HCT116 (cell line): ENCODE results near the gene ANXA4. TPM values are rescaled to one million over a fixed set of nuclear protein-coding genes. Genes with fewer than 3 reads are reported as not detected.

Experiments
- ATAC-seq: fragments of 200-7000 bp; cut with Tn5 transposase; 2 replicates; pipeline ENCODE4 v1.9.1; 2020; ENCODE audit warnings: mild to moderate bottlenecking, moderate library complexity
- BruUV-seq: library from RNA; stranded (reverse); fragments of 400-500 nt; replicated peaks from 2 replicates; lab custom pipeline; 2021; lab: Mats Ljungman, UMichigan
- CTCF ChIA-PET: fragments of 300-600 bp; sonication (Branson Sonifier 250); formaldehyde crosslinking; loops from one replicate; lab custom pipeline; 2021; ENCODE audit warnings: antibody characterized with exemption; lab: Charles Lee
- POLR2A ChIA-PET: fragments of 300-600, 350-600 bp; sonication (Branson Sonifier 250); formaldehyde crosslinking; loops from one replicate; lab custom pipeline; 2021; ENCODE audit warnings: antibody characterized with exemption; lab: Charles Lee
- RAD21 ChIA-PET, 2 experiments: fragments of 300-600 bp; sonication (Branson Sonifier 250); formaldehyde crosslinking; loops; one replicate each; lab custom pipeline; 2023; ENCODE audit warnings: low total read pairs in 2 of 2; ENCODE audit not compliant: uncharacterized antibody in 2 of 2, unreplicated experiment in 2 of 2, low non-redundant PET in 1 of 2; lab: Charles Lee
- DNase-seq: peaks from one replicate; pipeline ENCODE4 v3.0.0-alpha.2; 2010; ENCODE audit warnings: low read depth, low spot score
- H2AFZ ChIP-seq: fragments of 200-600 bp; shearing (Covaris generic), sonication (generic); 2 replicates; pipeline ENCODE4 v1.6.1; 2017; ENCODE audit warnings: low read depth, mixed run types, mixed read lengths, antibody characterized with exemption, low read length; ENCODE audit not compliant: poor library complexity, severe bottlenecking
- H3K27ac ChIP-seq: 2 replicates; pipeline ENCODE4 v1.5.1; 2012; ENCODE audit warnings: low read depth, low read length
- H3K27me3 ChIP-seq: fragments of 200-600 bp; sonication (generic); 2 replicates; pipeline ENCODE4 v1.6.1; 2016; ENCODE audit warnings: mixed run types, low read length, mixed read lengths; ENCODE audit not compliant: insufficient read depth
- H3K36me3 ChIP-seq, 2 experiments: fragments of 200-500 bp in 1 of 2; fragments of 200-600 bp in 1 of 2; sonication (Bioruptor generic) in 1 of 2; sonication (generic) in 1 of 2; 2 replicates each; pipeline versions ENCODE4 v1.5.1 to v1.6.1; 2014 to 2016; ENCODE audit warnings: low read length in 2 of 2, inconsistent platforms in 1 of 2, mixed read lengths in 1 of 2, mixed run types in 1 of 2; ENCODE audit not compliant: insufficient read depth in 2 of 2, control insufficient read depth in 1 of 2
- H3K4me1 ChIP-seq, 2 experiments: fragments of 200-600 bp in 1 of 2; sonication (generic) in 1 of 2; 2 replicates each; pipeline versions ENCODE4 v1.5.1 to v1.6.1; 2012 to 2017; ENCODE audit warnings: low read length in 2 of 2, inconsistent platforms in 1 of 2, mild to moderate bottlenecking in 1 of 2, mixed read lengths in 1 of 2, mixed run types in 1 of 2, moderate library complexity in 1 of 2; ENCODE audit not compliant: insufficient read depth in 2 of 2, control insufficient read depth in 1 of 2
- H3K4me2 ChIP-seq: fragments of 200-600 bp; sonication (generic); 2 replicates; pipeline ENCODE4 v1.6.1; 2017; ENCODE audit warnings: mixed run types, low read length, mixed read lengths
- H3K4me3 ChIP-seq, 2 experiments: fragments of 200-600 bp in 1 of 2; sonication (generic) in 1 of 2; replicated peaks in 1 of 2; 2 replicates each; pipeline ENCODE4 v1.5.1; 2011 to 2016; ENCODE audit warnings: low read length in 2 of 2, control low read depth in 1 of 2, low read depth in 1 of 2, mild to moderate bottlenecking in 1 of 2, mixed read lengths in 1 of 2, mixed run types in 1 of 2
- H3K79me2 ChIP-seq: fragments of 200-600 bp; sonication (generic); 2 replicates; pipeline ENCODE4 v1.6.1; 2017; ENCODE audit warnings: mild to moderate bottlenecking, mixed run types, low read length, moderate library complexity, mixed read lengths; ENCODE audit not compliant: insufficient read depth
- H3K9ac ChIP-seq: fragments of 200-600 bp; sonication (generic); 2 replicates; pipeline ENCODE4 v1.6.1; 2016; ENCODE audit warnings: low read length, mixed read lengths
- H3K9me2 ChIP-seq: fragments of 200-600 bp; sonication (generic), shearing (Covaris generic); 2 replicates; pipeline ENCODE4 v1.6.1; 2017; ENCODE audit warnings: mixed run types, mild to moderate bottlenecking, moderate library complexity; ENCODE audit not compliant: insufficient read depth
- H3K9me3 ChIP-seq, 2 experiments: fragments of 200-500 bp in 1 of 2; fragments of 200-600 bp in 1 of 2; sonication (Bioruptor generic) in 1 of 2; sonication (generic) in 1 of 2; 2 replicates each; pipeline ENCODE4 v1.6.1; 2014 to 2017; ENCODE audit warnings: low read length in 2 of 2, mixed read lengths in 2 of 2, inconsistent platforms in 1 of 2, low read depth in 1 of 2, mild to moderate bottlenecking in 1 of 2, mixed run types in 1 of 2, moderate library complexity in 1 of 2; ENCODE audit not compliant: control insufficient read depth in 1 of 2, insufficient read depth in 1 of 2
- H4K20me1 ChIP-seq: fragments of 200-600 bp; sonication (generic), shearing (Covaris generic); 2 replicates; pipeline ENCODE4 v1.6.1; 2017; ENCODE audit warnings: mixed run types, mild to moderate bottlenecking, moderate library complexity; ENCODE audit not compliant: insufficient read depth
- CBX3 ChIP-seq: IDR thresholded peaks from 2 replicates; pipeline ENCODE4 v1.6.1; 2012; ENCODE audit warnings: low read depth
- ELF1 ChIP-seq: IDR thresholded peaks from 2 replicates; pipeline ENCODE4 v1.6.1; 2012; ENCODE audit warnings: low read depth, borderline replicate concordance
- SP1 ChIP-seq: IDR thresholded peaks from 2 replicates; pipeline ENCODE4 v1.6.1; 2012; ENCODE audit warnings: low read depth
- SRF ChIP-seq: IDR thresholded peaks from 2 replicates; pipeline ENCODE4 v1.6.1; 2012; ENCODE audit warnings: low read depth
- ZBTB33 ChIP-seq: IDR thresholded peaks from 2 replicates; pipeline ENCODE4 v1.6.1; 2011; ENCODE audit warnings: mild to moderate bottlenecking, low read length, moderate library complexity; ENCODE audit not compliant: insufficient replicate concordance; ENCODE audit errors: extremely low read depth
- intact Hi-C: fragments of 100-400 bp; cut with micrococcal nuclease; formaldehyde crosslinking; loops from 2 replicates; pipeline ENCODE4 v1.10.0; 2022
- total RNA-seq: library from RNA; stranded (reverse); gene quantifications from one replicate; pipeline ENCODE4 v1.2.1, GENCODE V29; 2021; ENCODE audit not compliant: unreplicated experiment
- TF ChIP-seq, protein P1 (sequence below), 3 experiments: fragments of 200-600 bp in 1 of 3; sonication (generic) in 1 of 3; IDR thresholded peaks in 2 of 3; conservative IDR thresholded peaks in 1 of 3; 2 replicates each; pipeline ENCODE4 v1.5.1; 2012 to 2017; ENCODE audit warnings: low read depth in 2 of 3, low read length in 2 of 3, antibody characterized with exemption in 1 of 3, borderline replicate concordance in 1 of 3, control low read depth in 1 of 3, mild to moderate bottlenecking in 1 of 3, mixed read lengths in 1 of 3, mixed run types in 1 of 3, moderate library complexity in 1 of 3; ENCODE audit not compliant: insufficient read depth in 1 of 3

The ANXA4 gene
- total RNA-seq, 1 experiment from 2014 or later, result 64.6 TPM

- H3K9ac ChIP-seq, result no peak overlapping the region
- DNase-seq (no peak), ATAC-seq (no peak)
- peaks cover 10 to 16% of the 10 kb centered on the region in 2 experiments; a peak in 3 of 4 replicates for H3K4me1 ChIP-seq
- no peak overlapping the region for H3K4me3 ChIP-seq
- peak overlapping the region; percentile 78; the same call in 1 of the 2 replicates for H3K4me2 ChIP-seq
- peaks cover 57% of the 10 kb centered on the region for H3K79me2 ChIP-seq
- H4K20me1 ChIP-seq, result no peaks in the 10 kb centered on the region
- intact Hi-C loops, result no loop called here
- no TSS peak for BruUV-seq
- no peaks in the 10 kb centered on the region for H3K9me2 ChIP-seq
- ChIA-PET CTCF (no interaction called here), RAD21 (no interaction called here), POLR2A (no interaction called here)
- no peaks in the 10 kb centered on the region for H3K9me3 ChIP-seq
- no peaks in the 10 kb centered on the region for H3K27me3 ChIP-seq
- TF ChIP-seq ELF1, result no peak
- TF ChIP-seq ZBTB33, result no peak
- TF ChIP-seq, protein P1, sequence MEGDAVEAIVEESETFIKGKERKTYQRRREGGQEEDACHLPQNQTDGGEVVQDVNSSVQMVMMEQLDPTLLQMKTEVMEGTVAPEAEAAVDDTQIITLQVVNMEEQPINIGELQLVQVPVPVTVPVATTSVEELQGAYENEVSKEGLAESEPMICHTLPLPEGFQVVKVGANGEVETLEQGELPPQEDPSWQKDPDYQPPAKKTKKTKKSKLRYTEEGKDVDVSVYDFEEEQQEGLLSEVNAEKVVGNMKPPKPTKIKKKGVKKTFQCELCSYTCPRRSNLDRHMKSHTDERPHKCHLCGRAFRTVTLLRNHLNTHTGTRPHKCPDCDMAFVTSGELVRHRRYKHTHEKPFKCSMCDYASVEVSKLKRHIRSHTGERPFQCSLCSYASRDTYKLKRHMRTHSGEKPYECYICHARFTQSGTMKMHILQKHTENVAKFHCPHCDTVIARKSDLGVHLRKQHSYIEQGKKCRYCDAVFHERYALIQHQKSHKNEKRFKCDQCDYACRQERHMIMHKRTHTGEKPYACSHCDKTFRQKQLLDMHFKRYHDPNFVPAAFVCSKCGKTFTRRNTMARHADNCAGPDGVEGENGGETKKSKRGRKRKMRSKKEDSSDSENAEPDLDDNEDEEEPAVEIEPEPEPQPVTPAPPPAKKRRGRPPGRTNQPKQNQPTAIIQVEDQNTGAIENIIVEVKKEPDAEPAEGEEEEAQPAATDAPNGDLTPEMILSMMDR (IDR thresholded peaks at IDR 0.05 in 2 of 3, conservative IDR thresholded peaks at IDR 0.05 in 1 of 3; ENCODE audit: borderline replicate concordance in 1 of 3, insufficient read depth in 1 of 3, low read depth in 2 of 3, low read length in 2 of 3), result no peak
- no peak for TF ChIP-seq SP1
- TF ChIP-seq CBX3, result no peak
- TF ChIP-seq SRF, result no peak
- H3K27ac ChIP-seq, result no peak overlapping the region
- H3K36me3 ChIP-seq, result peaks cover 0 to 3% of the 10 kb centered on the region in 2 experiments; a peak in 1 of 4 replicates
- no peak overlapping the region for H2AFZ ChIP-seq
These were observed 89.5 kb downstream of the ANXA4 start for GRCh38 chr2:69831354-69831905.
